ENCODE data around the gene TRIP10.

Gene TRIP10

GRCh38 chr19:6800160-6800790 lies 60.8 kb downstream of the TRIP10 start:
- DNase-seq, result peak in 1 of 2 experiments; percentile 31

DNA sequence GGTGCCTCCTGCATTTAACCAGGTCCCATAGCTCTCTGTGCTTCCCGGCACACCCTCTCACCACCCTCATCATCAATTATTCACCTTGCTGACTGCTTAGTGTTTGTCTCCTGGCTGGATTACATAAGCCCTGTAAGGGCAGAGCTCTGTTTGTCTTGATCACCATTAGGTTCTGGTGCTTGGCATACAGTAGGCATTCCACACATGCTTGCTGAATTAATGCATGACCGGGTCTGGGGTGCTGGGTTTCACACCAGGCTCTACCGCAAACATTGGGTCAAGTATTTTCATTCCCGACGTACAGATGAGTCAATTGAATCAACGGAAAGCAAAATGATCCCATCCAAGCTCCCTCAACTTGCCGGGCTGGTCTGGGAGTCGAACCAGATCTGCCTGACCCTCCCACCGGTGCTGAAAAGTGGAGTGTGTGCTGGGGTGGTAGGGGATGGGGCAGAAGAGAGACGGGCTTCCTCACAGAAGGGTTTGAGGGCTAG lies 61.6 kb downstream of the TRIP10 start:
- DNase-seq, result peak in 1 of 2 experiments; percentile 30

Measured in activated CD4-positive, alpha-beta T cell treated with anti-CD3 and anti-CD28 coated beads, Interleukin-2, amount 50 U/mL, for 48 hours (primary cell).